Measurements from ENCODE around the gene IFT88.

The IFT88 gene

DNA sequence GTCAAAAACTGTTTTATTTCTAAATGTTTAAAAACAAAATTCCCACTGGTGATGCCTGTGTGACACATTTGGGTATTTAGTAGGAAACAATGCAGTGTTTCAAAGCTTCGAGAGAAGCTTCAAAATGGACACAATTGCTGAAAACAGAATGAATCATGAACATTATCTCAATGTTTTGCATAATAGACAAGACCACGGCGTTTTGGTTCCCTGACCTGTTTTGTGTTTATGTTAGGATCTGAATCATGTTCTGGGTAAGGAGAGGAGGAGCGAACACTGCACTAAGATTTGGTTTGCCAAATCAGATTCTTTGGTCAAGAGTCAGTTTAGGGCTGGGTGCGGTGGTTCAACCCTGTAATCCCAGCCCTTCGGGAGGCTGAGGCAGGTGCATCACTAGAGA, 42.2 kb downstream of the IFT88 start:
- DNase-seq = peak in 1 of 2 donors; percentile 3
- Histone ChIP-seq H3K27ac (ENCODE audit: low read depth, low read length) (no peak overlapping the region), H4K12ac (ENCODE audit: low read depth, low read length) (no peak overlapping the region), H3K14ac (ENCODE audit: low read length) (no peak overlapping the region), H3K18ac (ENCODE audit: low read length) (no peak overlapping the region), H2AK5ac (ENCODE audit: low read length) (no peak overlapping the region), H3K27me3 (ENCODE audit: insufficient read depth, low read length) (no peaks in the 10 kb centered on the region), H2AFZ (ENCODE audit: insufficient read depth, low read length, poor library complexity) (no peak overlapping the region), H3K9me3 (ENCODE audit: insufficient read depth, low read depth, low read length) (peaks cover 4% of the 10 kb centered on the region), H4K8ac (ENCODE audit: low read depth, low read length) (no peak overlapping the region), H3K23ac (ENCODE audit: low read length) (no peak overlapping the region), H3K4me3 (ENCODE audit: low read depth, low read length) (no peak overlapping the region), H3K4me1 (ENCODE audit: control insufficient read depth in 1 of 2, insufficient read depth in 2 of 2, low read length in 2 of 2) (no peaks in the 10 kb centered on the region), H3K79me2 (ENCODE audit: control insufficient read depth, insufficient read depth, low read length, poor library complexity) (no peaks in the 10 kb centered on the region), H3K4ac (ENCODE audit: low read depth, low read length) (no peak overlapping the region), H3K79me1 (ENCODE audit: low read length) (no peaks in the 10 kb centered on the region), H2BK5ac (ENCODE audit: low read depth, low read length, poor library complexity) (no peak overlapping the region), H4K91ac (ENCODE audit: low read depth, low read length) (no peak overlapping the region), H3K36me3 (ENCODE audit: control insufficient read depth in 1 of 2, insufficient read depth in 2 of 2, low read length in 2 of 2) (peaks cover 12 to 22% of the 10 kb centered on the region in 2 experiments), H3K9ac (ENCODE audit: low read length) (no peak overlapping the region), H2BK12ac (ENCODE audit: low read length) (no peak overlapping the region), H2BK120ac (ENCODE audit: insufficient read depth, low read length, poor library complexity) (no peak overlapping the region), H3K4me2 (ENCODE audit: low read length) (no peak overlapping the region)
- WGBS (ENCODE audit: extremely low coverage, insufficient coverage, insufficient read length) = no CpG with 5 or more reads among the region's 6 CpGs

DNA sequence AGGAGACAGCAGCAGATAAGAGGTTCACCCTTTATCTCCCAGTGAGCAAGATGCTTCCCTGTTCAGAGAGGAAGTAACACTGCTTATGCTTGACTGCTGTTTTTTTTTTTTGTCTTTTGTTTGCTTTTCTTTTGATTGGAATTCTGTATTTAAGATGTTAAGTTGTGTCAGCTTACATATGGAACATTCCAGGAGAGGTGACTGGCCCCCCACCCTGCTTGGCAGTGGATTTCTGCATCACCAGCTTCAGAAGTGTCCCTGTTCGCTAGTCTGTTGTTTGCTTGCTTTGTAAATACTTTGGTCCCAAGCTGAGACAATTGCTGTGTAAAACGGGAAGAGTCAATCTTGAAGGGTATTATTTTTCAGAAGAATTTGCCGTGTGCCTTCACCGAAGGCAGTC, 43.0 kb downstream of the IFT88 start:
- no peak overlapping the region for H2AK5ac ChIP-seq (ENCODE audit: low read length)
- no peaks in the 10 kb centered on the region for H3K4me1 ChIP-seq (ENCODE audit: control insufficient read depth in 1 of 2, insufficient read depth in 2 of 2, low read length in 2 of 2)
- no peak overlapping the region for H3K23ac ChIP-seq (ENCODE audit: low read length)
- no peak overlapping the region for H3K9ac ChIP-seq (ENCODE audit: low read length)
- H3K27me3 ChIP-seq (ENCODE audit: insufficient read depth, low read length) = no peaks in the 10 kb centered on the region
- H3K4ac ChIP-seq (ENCODE audit: low read depth, low read length) = no peak overlapping the region
- H2BK12ac ChIP-seq (ENCODE audit: low read length) = no peak overlapping the region
- no peak overlapping the region for H3K4me3 ChIP-seq (ENCODE audit: low read depth, low read length)
- peaks cover 12 to 22% of the 10 kb centered on the region in 2 experiments for H3K36me3 ChIP-seq (ENCODE audit: control insufficient read depth in 1 of 2, insufficient read depth in 2 of 2, low read length in 2 of 2)
- no peak overlapping the region for H2BK5ac ChIP-seq (ENCODE audit: low read depth, low read length, poor library complexity)
- H2BK120ac ChIP-seq (ENCODE audit: insufficient read depth, low read length, poor library complexity) = no peak overlapping the region
- no peaks in the 10 kb centered on the region for H3K79me2 ChIP-seq (ENCODE audit: control insufficient read depth, insufficient read depth, low read length, poor library complexity)
- H3K27ac ChIP-seq (ENCODE audit: low read depth, low read length) = no peak overlapping the region
- no peak overlapping the region for H4K91ac ChIP-seq (ENCODE audit: low read depth, low read length)
- no peak overlapping the region for H4K8ac ChIP-seq (ENCODE audit: low read depth, low read length)
- no peak overlapping the region for H3K18ac ChIP-seq (ENCODE audit: low read length)
- H3K4me2 ChIP-seq (ENCODE audit: low read length) = no peak overlapping the region
- H2AFZ ChIP-seq (ENCODE audit: insufficient read depth, low read length, poor library complexity) = no peak overlapping the region
- DNase-seq = no peak
- no CpG with 5 or more reads among the region's 4 CpGs for WGBS (ENCODE audit: extremely low coverage, insufficient coverage, insufficient read length)
- H3K14ac ChIP-seq (ENCODE audit: low read length) = no peak overlapping the region
- H3K79me1 ChIP-seq (ENCODE audit: low read length) = no peaks in the 10 kb centered on the region
- H3K9me3 ChIP-seq (ENCODE audit: insufficient read depth, low read depth, low read length) = peaks cover 4% of the 10 kb centered on the region
- no peak overlapping the region for H4K12ac ChIP-seq (ENCODE audit: low read depth, low read length)

DNA sequence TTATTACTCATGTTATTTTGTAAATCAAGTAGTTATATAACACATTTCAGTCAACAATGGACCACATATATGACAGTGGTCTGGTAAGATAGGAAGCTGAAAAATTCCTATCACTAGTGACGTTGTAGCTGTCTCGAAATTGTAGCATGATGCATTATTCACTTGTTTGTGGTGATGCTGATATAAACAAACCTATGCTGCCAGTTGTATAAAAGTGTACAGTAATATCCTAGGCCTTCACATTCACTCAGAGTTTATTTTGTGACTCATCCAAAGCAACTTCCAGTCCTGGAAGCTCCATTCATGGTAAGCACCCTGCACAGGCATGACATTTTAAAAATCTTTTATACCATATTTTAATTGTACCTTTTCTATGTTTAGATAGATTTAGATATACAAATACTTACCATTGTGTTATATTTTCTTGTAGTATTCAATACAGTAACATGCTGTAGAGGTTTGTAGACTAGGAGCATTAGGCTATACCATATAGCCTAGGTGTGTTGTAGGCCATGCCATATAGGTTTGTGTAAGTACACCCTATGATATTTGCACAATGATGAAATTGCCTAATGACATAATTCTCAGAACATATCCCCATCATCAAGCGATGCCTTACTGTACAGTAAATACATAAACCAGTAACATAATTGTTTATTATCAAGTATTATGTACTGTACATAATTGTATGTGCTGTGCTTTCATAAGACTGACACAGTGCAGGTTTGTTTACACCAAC, 49.3 kb downstream of the IFT88 start:
- H2BK120ac ChIP-seq (ENCODE audit: insufficient read depth, low read length, poor library complexity) = no peak overlapping the region
- no peak overlapping the region for H3K23ac ChIP-seq (ENCODE audit: low read length)
- H4K8ac ChIP-seq (ENCODE audit: low read depth, low read length) = no peak overlapping the region
- H3K9ac ChIP-seq (ENCODE audit: low read length) = no peak overlapping the region
- no peak overlapping the region for H4K12ac ChIP-seq (ENCODE audit: low read depth, low read length)
- no peak overlapping the region for H3K27ac ChIP-seq (ENCODE audit: low read depth, low read length)
- H2AK5ac ChIP-seq (ENCODE audit: low read length) = no peak overlapping the region
- no peaks in the 10 kb centered on the region for H3K27me3 ChIP-seq (ENCODE audit: insufficient read depth, low read length)
- no peak overlapping the region for H4K91ac ChIP-seq (ENCODE audit: low read depth, low read length)
- H3K4ac ChIP-seq (ENCODE audit: low read depth, low read length) = no peak overlapping the region
- no peak overlapping the region for H3K4me2 ChIP-seq (ENCODE audit: low read length)
- WGBS (ENCODE audit: extremely low coverage, insufficient coverage, insufficient read length) = no CpG with 5 or more reads among the region's 3 CpGs
- H3K79me2 ChIP-seq (ENCODE audit: control insufficient read depth, insufficient read depth, low read length, poor library complexity) = no peaks in the 10 kb centered on the region
- H2BK12ac ChIP-seq (ENCODE audit: low read length) = no peak overlapping the region
- no peaks in the 10 kb centered on the region for H3K9me3 ChIP-seq (ENCODE audit: insufficient read depth, low read depth, low read length)
- no peaks in the 10 kb centered on the region for H3K79me1 ChIP-seq (ENCODE audit: low read length)
- H3K36me3 ChIP-seq (ENCODE audit: control insufficient read depth in 1 of 2, insufficient read depth in 2 of 2, low read length in 2 of 2) = no peaks in the 10 kb centered on the region
- H2BK5ac ChIP-seq (ENCODE audit: low read depth, low read length, poor library complexity) = no peak overlapping the region
- no peak overlapping the region for H3K18ac ChIP-seq (ENCODE audit: low read length)
- no peak overlapping the region for H3K14ac ChIP-seq (ENCODE audit: low read length)
- H3K4me1 ChIP-seq (ENCODE audit: control insufficient read depth in 1 of 2, insufficient read depth in 2 of 2, low read length in 2 of 2) = no peaks in the 10 kb centered on the region
- no peak for DNase-seq
- H3K4me3 ChIP-seq (ENCODE audit: low read depth, low read length) = no peak overlapping the region
- no peak overlapping the region for H2AFZ ChIP-seq (ENCODE audit: insufficient read depth, low read length, poor library complexity)

DNA sequence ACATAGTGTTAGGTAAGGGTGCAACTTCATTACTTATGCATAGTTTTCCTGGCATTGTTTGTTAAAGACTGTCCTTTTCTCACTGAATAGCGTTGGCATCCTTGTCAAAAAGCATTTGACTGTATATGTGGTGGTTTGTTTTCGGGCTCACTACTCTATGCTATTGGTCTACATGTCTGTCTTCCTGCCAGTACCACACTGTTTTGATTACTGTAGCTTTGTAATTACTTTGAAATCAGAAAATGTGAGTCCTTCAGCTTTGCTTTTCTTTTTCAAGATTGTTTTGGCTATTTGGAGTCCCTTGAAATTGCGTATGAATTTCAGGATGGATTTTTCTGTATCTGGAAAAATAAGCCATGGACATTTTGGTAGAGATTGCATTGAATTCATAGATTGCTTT, 56.0 kb downstream of the IFT88 start:
- Histone ChIP-seq H3K36me3 (ENCODE audit: control insufficient read depth in 1 of 2, insufficient read depth in 2 of 2, low read length in 2 of 2) (no peaks in the 10 kb centered on the region), H4K91ac (ENCODE audit: low read depth, low read length) (no peak overlapping the region), H2AFZ (ENCODE audit: insufficient read depth, low read length, poor library complexity) (no peak overlapping the region), H3K18ac (ENCODE audit: low read length) (no peak overlapping the region), H2BK12ac (ENCODE audit: low read length) (no peak overlapping the region), H3K9me3 (ENCODE audit: insufficient read depth, low read depth, low read length) (no peaks in the 10 kb centered on the region), H4K12ac (ENCODE audit: low read depth, low read length) (no peak overlapping the region), H3K4ac (ENCODE audit: low read depth, low read length) (no peak overlapping the region), H3K79me1 (ENCODE audit: low read length) (no peaks in the 10 kb centered on the region), H2BK120ac (ENCODE audit: insufficient read depth, low read length, poor library complexity) (no peak overlapping the region), H3K27me3 (ENCODE audit: insufficient read depth, low read length) (no peaks in the 10 kb centered on the region), H3K23ac (ENCODE audit: low read length) (no peak overlapping the region), H2AK5ac (ENCODE audit: low read length) (no peak overlapping the region), H2BK5ac (ENCODE audit: low read depth, low read length, poor library complexity) (no peak overlapping the region), H3K9ac (ENCODE audit: low read length) (no peak overlapping the region), H3K4me2 (ENCODE audit: low read length) (no peak overlapping the region), H3K79me2 (ENCODE audit: control insufficient read depth, insufficient read depth, low read length, poor library complexity) (no peaks in the 10 kb centered on the region), H3K14ac (ENCODE audit: low read length) (no peak overlapping the region), H3K27ac (ENCODE audit: low read depth, low read length) (no peak overlapping the region), H3K4me1 (ENCODE audit: control insufficient read depth in 1 of 2, insufficient read depth in 2 of 2, low read length in 2 of 2) (no peaks in the 10 kb centered on the region), H4K8ac (ENCODE audit: low read depth, low read length) (no peak overlapping the region), H3K4me3 (ENCODE audit: low read depth, low read length) (no peak overlapping the region)
- DNase-seq = no peak
- WGBS (ENCODE audit: extremely low coverage, insufficient coverage, insufficient read length) = no CpG with 5 or more reads among the region's 3 CpGs
